NCI-H2171 treated with DMSO at 0.1 percent for 48 hours (cell line): Measurements from ENCODE around the gene ARHGAP25.
"Not testable (repeated sequence)": the region's sequence is repeated elsewhere in the genome, so short reads cannot be mapped to it uniquely, and the experiment has no call there.

Experiments used
- DNase-seq: peaks from one replicate; lab custom pipeline; 2025; lab: John Stamatoyannopoulos, UW

ARHGAP25 gene

DNA sequence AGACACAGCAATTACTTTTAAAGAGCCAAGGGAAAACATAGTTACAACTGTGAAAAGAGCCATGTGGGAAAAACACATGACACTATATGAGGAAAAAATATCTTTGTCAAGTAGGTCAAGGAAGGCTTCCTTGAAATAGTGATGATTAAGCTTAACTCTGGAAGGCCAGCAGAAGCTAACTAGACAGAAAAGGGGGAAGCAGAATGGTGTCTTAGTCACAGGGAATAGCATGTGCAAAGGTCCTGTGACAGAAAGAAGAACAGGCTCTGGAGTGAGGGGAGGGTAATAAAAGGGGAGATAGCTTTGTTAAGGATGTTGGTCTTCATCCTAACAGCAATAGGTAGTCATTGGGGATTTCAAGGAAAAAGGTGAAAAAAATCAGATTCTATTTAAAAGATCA, 64.0 kb downstream of the ARHGAP25 start:
- DNase-seq: no peak

DNA sequence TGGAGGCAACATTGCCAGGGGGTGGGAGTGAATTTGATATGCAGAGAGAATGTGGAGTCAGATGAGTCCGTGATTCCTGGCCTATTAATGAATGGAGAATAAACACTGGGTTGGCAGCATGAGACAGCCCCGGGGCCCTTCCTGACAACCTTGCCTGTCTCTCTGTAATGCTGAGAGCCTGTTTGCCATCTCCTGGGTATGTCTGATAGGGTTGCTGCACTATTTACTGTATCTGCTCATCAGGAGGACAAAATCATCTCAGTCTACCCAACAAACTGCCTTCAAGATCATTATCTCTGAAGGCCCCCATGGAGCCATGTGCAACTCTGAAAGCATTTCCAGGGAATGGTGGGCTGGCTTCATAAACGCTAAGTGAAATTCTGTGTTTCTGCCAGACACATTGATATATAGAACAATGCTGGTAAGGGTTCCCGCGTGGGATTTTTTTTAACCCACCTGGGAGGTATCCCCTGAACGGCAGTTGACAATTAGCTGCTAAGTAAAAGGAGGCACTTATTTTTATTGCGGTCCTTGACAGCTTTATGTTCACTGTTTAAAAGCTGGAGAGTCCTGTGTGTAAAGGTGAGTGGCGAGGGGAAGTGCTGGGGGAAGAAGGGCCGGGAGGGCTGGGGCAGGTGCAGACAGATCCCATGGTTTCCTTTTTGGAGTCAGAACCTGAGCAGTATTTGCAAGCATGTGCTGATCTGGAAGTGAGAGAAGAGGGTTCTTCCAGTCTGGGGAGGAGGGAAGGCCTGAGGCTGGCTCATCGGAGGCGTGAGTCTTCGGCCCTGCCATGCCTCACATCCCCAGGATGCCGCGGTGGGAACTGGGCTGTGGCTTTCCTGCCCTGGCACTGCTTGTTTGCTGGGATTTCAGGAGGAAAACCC, 64.8 kb downstream of the ARHGAP25 start:
- no peak for DNase-seq

DNA sequence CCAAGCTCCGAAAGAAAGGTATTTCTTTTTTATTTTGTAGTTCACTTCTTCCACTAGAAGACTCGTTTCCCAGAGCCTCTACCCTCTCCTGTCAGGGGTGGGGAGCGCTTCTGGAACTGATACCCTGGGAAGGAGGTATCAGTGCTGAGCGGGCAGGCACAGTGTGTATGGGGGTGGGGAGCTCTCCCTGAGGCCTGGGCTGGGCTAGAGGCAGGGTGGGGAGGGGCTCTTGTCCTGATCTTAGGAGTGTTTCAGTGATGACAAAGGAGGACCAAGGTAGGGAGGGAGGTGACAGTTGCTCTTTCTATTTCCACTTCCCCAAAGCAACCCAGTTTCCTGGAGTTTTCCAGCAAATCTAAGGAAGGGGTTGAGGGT, 65.4 kb downstream of the ARHGAP25 start:
- no peak for DNase-seq

DNA sequence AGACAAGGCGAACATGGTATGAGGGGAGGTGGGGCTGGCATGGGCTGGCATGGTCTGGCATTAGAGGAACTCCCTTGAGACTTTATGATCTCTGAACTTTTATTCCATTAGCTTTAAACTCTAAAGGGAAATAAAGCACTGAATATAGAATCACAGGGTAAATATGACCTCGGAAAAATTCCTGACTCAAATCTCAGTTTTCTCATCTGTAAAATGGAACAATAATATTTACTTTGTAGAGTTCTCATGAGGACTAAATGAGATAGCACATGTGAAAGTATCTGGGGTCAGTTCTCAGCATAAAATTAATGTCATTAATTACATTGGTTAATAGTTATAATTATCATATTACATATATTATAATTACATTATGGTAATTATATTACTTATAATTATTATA, 65.9 kb downstream of the ARHGAP25 start:
- no peak for DNase-seq

DNA sequence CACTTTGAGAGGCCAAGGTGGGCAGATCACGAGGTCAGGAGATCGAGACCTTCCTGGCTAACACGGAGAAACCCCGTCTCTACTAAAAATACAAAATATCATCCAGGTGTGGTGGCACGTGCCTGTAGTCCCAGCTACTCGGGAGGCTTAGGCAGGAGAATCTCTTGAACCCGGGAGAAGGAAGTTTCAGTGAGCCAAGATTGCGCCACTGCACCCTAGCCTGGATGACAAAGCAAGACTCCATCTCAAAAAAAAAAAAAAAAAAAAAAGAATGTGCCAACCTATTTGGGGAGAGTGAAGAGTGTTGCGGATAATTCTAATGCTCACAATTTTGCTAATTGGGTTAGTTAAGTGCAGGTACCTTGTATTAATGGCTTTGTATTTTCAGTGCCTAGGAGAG, 67.5 kb downstream of the ARHGAP25 start:
- DNase-seq: not testable (repeated sequence)

DNA sequence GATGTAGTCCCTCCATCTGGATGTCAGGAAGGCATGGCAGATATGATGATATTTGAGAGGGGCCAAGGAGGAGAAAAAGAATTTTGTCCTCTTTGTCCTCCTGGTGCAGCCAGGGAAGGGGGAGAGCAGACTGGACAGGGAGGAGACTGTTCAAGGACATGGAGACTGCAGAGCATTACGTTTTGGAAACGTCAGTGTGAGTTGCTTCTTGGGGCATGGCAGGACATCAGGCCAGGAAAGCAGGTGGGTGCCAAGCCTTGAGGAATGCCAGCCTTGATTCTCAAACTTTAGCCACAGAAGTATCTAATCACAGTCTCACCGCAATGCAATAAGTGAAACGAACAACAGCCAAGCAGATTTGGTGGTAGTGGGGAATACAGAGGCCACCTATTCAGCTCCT, 70.4 kb downstream of the ARHGAP25 start:
- no peak for DNase-seq

DNA sequence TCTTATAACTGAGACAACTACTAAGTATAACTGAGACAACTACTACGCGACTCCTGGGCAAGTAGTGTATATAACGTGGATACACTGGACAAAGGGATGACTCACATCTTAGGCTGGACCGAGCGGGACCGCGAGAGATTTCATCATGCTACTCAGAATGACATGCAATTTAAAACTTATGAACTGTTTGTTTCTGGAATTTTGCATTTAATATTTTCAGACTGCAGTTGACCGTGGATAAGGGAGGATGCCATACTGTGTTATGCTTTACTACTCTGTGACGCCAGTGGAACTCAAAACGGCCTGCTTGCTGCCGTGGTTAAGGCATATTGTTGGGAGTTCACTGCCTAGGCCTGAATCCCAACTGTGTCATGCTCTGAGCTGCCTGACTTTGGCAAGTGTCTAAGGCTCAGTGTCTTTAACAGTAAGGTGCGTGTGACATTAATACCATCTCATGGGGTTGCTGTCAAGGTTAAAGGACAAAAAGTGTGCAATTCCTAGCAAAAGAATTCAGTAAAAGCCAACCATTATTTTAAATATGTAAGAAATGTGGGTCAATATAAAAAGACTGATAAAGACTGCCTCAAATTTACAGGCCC, 72.0 kb downstream of the ARHGAP25 start:
- no peak for DNase-seq

DNA sequence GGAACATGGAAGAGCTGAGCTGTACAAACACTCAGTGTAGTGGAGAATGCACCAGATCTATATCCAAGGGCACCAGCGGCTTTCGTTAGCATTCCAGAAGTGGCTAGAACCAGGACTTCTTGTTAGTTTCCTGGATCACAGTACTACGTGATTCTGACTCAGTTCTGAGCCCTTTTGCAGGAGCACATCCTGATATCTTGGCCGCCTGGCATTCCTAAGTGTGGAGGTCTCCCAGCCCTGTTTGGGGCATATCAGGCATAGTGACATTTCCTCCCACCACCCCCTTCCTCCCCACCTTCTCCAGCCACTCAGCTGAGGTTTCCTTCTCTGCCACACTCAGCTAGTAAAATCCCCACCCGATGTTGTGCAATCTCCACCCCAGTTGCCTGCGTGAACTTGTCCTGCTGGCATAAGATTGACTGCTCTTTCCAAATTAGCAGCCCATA, 73.2 kb downstream of the ARHGAP25 start:
- no peak for DNase-seq

DNA sequence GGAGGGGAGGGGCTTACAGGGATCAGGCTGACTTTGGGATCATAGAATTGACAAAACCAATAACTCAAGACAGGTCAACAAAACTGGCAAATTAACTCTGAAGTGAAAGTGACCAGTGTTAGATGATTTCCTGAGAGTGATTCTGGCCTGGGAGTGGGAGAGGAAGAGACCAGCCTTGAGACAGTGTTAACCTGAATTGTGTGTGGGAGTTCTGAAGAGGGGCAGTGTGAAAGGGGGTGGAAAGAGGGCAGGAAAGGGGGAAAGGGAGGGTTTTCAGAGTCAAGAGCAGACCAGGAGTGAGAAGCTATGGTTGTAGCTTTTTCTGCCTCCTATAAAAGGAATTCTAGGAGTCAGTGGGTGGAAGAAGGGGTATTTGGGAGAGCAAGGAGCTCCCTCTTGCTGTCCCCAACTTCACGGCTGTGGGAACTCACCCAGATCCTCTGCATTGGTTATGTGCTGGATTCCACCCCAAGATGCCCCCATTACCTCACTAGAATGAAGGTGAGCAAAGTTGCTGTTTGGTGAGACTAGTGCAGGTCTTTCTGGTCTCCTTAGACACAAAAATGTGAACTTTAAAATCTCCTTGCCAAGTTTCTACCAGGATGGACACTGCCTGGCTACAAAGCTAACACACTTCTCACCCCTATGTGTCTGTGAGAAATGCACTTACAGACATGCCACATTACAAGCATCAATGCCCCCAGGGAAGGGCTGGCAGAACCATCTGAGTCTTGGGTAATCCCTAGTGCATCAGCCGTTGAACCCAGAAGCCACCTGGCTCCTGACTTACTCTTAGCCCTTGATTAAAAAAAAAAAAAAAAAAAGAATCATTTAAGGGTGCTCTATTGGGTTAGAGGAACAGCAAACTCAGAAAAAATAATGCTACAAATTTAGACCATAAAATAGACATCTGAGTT, 75.0 kb downstream of the ARHGAP25 start:
- DNase-seq: peak; percentile 35

DNA sequence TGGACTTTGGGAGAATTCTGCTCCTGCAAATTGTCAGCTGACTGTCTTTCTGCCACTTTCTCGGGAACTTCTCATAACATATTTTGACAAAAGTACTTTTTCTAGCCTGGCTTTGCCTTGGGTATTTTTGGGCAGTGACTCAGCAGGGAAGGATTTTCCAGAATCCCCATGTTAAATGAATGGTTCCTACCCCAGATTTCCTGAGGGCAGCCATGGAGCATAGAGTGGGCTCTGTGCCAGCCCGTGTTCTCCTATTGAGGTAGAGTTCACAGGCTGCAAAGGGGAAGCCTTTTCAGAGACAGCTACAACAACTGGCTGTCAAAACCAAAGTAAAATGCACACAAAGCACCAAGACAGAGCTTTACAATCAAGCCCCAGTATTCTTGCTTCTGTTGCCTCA, 76.8 kb downstream of the ARHGAP25 start:
- DNase-seq: no peak

DNA sequence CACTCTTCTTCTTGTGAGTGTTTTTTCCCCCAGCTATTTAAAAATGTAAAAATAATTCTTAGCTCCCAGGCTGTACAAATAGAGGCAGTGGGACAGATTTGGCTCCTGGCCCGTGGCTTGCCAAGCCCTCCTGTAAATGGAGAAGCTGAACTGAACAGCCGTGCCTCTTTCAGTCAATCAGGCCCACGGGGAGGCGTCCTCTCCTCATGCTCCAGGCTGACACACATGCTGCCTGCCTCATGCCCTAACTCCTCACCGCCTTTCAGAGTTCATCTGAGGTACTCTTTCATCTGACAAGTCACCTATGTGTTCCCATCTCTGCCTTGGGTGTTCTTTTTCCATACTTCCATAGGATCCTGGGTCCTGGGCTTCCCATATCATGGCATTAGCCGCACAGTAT, 77.6 kb downstream of the ARHGAP25 start:
- peak; percentile 29 for DNase-seq

DNA sequence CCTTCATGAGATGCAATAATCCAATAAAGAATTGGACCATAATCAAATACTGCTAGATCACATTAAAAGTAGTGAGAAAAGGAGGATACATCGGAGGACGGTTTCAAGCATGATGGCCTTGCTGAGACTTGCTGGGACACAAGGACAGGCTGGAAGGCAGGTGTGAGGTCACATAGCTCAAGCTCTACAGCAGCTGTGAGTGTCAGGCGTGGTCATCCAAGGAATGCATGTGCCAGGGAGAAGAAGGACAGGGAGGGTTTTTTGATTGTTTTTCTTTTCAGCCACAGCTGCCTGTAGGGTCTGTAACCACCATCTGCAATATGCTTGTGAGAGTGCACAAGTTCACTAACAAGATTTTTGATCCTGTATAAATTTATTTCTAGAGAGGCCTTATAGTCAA, 79.0 kb downstream of the ARHGAP25 start:
- DNase-seq: no peak

DNA sequence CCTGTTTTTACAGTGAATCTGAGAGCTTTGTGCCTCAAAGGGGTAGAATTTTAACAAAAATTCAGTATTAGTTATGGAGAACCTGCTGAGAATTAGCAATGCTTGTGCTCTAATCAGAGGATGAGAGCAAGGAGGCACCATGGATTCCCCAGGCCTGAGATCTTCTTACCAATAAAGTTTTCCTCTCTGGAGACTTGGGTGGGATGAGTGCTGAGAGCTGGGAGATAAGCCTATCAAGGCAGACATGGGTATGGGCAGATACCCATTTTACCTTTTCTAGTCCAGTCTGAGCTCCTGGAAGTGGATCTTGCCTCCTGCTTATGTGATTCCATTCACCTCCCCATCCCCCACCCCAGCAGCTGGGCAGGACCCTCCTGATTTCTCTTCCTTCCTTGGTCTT, 82.7 kb downstream of the ARHGAP25 start:
- no peak for DNase-seq

DNA sequence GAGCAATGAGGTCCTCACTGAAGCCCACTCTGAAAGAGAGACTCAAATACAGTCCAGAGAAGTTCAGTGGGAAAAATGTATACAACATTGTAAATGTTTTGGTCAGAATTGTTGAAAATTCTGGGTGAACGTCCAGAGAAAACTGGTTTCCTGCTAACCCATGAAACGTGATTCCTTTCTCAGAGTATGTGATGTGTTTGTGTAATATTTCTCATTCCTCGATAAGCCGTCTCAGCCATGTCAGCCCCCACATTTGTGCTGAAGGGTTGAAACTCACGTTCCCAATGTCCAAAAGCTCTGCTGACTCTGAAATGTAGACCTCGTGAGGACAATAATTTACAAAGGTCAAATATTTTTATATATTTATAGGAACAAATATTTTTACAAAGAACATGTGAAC, 84.9 kb downstream of the ARHGAP25 start:
- no peak for DNase-seq

DNA sequence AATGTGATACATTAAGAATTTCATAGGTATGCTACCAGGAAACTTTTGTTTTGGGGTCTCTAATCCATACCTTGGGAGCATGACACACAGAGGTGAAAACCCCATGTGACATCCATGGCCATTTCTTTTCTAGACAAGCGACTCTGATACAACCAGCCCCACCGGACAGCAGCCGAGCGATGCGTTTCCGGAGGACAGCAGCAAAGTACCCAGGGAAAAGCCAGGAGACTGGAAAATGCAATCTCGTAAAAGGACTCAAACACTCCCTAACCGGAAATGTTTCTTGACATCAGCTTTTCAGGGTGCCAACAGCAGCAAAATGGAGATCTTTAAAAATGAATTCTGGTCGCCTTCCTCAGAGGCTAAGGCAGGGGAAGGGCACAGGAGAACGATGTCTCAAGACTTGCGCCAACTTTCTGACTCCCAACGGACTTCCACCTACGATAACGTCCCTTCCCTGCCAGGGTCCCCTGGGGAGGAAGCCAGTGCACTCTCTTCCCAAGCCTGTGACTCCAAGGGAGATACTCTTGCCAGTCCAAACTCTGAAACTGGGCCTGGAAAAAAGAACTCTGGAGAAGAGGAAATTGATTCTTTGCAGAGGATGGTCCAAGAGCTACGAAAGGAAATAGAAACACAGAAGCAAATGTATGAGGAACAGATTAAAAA, 87.7 kb downstream of the ARHGAP25 start:
- DNase-seq: no peak

DNA sequence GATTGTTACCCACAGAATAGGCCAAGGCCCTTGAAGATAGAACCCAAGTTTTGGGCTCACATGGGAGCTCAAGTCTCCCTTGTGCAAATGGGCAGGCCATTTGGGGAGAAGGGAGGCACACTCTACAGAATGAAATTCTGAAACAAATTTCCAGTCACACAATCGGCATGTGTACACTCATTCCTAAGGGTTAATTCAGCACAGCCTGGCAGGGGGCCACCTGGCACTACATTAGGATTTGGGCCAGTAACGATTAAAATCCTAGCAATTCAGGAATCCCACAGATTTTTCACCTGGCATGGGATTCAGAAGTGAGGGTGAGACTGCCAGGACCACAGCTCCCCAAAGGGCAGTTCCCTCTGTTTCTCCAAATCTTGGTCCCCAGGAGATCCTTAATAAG, 90.2 kb downstream of the ARHGAP25 start:
- no peak for DNase-seq

DNA sequence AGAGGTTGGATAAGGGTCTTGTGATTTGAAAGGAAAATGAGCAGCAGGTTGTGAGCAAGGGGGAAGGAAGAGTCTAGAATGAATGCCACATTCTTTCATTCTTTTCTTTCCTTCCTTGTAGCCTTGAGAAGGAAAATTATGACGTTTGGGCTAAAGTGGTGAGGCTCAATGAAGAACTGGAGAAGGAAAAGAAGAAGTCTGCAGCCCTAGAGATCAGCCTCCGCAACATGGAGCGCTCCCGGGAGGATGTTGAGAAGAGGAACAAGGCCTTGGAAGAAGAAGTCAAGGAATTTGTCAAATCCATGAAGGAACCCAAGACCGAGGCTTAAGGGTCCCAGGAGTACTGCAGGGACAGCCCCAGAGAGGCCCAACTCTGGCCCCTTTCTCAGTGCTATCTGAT, 91.3 kb downstream of the ARHGAP25 start:
- no peak for DNase-seq

DNA sequence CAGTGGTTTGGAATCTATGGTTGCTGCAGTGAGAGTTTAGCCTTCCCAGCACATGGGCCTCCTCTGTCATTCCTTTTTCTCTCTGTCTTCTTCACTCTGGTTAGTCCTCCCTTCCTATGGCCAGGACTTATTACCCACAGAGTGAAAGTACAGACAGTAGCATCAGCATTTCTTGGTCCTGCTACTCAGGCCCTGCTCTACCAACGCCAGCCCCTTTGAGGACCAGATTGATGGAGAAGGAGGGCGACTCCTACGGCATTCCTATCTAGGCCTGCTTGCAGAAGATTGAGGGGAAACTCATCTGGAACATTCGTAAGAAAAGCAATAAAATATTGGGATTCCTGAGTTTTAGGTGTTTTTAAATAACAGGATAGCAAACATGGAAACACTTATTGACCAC, 93.1 kb downstream of the ARHGAP25 start:
- DNase-seq: no peak

DNA sequence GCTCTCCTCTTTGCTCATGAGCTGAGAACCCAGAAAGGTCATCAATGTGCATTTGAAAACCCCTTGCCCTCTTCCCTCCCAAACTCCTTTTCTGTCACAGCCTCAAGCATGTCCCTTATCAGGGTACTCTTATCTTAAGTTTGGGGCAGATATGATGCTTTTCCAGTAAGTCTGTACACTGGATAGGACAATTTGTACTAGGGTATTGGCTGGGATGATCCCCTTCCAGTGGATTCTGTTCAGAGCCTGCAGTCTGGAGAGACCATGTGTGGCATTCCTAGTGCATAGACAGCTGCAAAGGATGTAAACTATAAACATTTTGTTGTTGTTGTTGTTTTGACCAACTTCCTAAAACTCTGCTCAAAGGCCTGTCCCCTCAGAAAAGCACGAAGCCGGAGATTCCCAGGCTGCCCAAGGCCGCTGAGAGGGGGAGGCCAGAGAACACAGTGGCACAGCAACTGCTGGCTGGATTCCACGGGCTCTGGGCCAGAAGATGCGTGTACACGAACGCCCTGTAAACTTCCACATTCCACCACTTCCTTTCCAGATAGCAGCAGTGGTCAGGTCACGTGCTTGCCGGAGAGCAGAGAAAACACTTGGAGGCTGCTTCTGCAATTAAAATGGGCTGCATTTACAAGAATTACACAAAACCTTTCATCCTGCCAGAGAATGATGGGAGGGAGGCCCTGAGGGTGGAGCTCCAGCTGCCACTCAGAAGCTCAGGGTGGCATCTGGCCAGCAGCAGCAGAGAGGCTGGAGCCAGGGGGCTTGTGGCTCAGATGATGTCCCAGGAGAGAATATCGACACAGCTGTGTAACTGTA, 94.5 kb downstream of the ARHGAP25 start:
- peak; percentile 92 for DNase-seq

DNA sequence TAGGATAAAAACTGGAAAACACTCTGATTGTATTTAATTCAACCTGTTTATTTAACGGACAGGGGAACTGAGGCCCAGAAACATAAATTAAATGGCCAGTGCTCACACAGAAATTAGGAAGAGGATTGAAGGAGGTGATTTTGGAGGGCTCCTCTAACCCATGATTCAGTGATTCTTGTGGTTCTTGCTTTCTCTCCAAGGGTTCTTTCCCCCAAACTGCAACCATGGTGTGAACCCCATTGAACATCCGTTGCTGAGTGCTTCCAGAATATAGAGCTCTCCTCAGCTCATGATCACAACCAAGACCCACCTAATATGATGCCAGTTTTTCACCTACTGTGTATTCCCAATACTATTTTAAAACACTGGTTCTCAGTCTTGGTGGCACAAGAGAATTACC, 95.1 kb downstream of the ARHGAP25 start:
- no peak for DNase-seq

DNA sequence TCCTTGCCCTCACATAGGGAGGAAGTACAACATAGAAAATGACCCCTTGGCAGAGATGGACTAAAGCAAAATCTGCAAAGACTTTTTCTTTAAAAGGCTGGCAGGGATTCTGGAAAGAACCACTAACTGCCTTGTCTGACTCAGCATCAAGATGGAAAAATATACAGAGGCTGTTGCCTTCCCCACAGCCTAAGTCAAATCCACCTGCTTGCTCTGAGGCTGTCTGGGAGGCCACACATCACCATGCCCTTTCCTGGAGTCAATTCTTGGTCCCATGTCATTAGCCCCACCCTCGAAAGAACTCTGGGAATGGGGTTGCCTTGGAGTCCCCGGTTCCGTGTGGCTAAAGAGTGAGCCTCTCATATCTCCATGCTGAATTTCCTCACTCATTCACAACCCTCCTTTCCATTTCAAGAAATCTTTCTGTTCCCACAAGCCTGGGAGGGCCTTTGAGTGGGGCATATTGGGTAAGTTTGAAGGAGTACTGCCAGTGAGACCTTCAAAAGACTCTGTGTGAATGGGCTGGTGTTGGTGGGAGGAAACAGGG, 97.1 kb downstream of the ARHGAP25 start:
- DNase-seq: no peak
